HG03025 (cell line): ENCODE measurements around the gene PCDHGB7.
"Not testable (repeated sequence)": the region's sequence is repeated elsewhere in the genome, so short reads cannot be mapped to it uniquely, and the experiment has no call there.

Source experiments
- ATAC-seq: cut with Tn5 transposase; IDR thresholded peaks from one replicate; pipeline ENCODE4 v1.9.1; 2021; ENCODE audit warnings: mild to moderate bottlenecking, moderate library complexity; ENCODE audit not compliant: unreplicated experiment, low FRiP score

The PCDHGB7 gene

GRCh38 chr5:141394401-141395187 lies 22.9 kb upstream of the PCDHGB7 start:
- not testable (repeated sequence) for ATAC-seq

- not testable (repeated sequence) for ATAC-seq
Measured at GRCh38 chr5:141397756-141398551, 19.5 kb upstream of the PCDHGB7 start, which contains the start of gene PCDHGB5. Gene PCDHGB5 (plus strand): TSS chr5:141397947. CDS start chr5:141398128, 181 bp downstream.

GRCh38 chr5:141398608-141399007 lies 18.9 kb upstream of the PCDHGB7 start:
- no peak for ATAC-seq

GRCh38 chr5:141399555-141400258 lies 17.8 kb upstream of the PCDHGB7 start:
- no peak for ATAC-seq

GRCh38 chr5:141402553-141403243 lies 14.8 kb upstream of the PCDHGB7 start, which contains the start of gene PCDHGA9:
Gene PCDHGA9 (plus strand): TSS chr5:141402778. CDS start chr5:141402953, 175 bp downstream.
- no peak for ATAC-seq

- no peak for ATAC-seq
Measured at GRCh38 chr5:141403387-141403786, 14.1 kb upstream of the PCDHGB7 start.

GRCh38 chr5:141407790-141408505 lies 9.5 kb upstream of the PCDHGB7 start, which contains the start of gene PCDHGB6:
Gene PCDHGB6 (plus strand): TSS chr5:141408021. CDS start chr5:141408203, 182 bp downstream.
- ATAC-seq, result not testable (repeated sequence)

- no peak for ATAC-seq
Measured at GRCh38 chr5:141409598-141410306, 7.7 kb upstream of the PCDHGB7 start.

- no peak for ATAC-seq
Measured at GRCh38 chr5:141411575-141411974, 5.9 kb upstream of the PCDHGB7 start.

GRCh38 chr5:141412854-141413539 lies 4.5 kb upstream of the PCDHGB7 start, which contains the start of gene PCDHGA10:
Gene PCDHGA10 (plus strand): TSS chr5:141412987. CDS start chr5:141413176, 189 bp downstream.
- peak; percentile 50 for ATAC-seq

GRCh38 chr5:141413540-141414069 lies 3.9 kb upstream of the PCDHGB7 start:
- no peak for ATAC-seq

GRCh38 chr5:141414548-141415274 lies 2.8 kb upstream of the PCDHGB7 start:
- not testable (repeated sequence) for ATAC-seq

- ATAC-seq, result not testable (repeated sequence)
Measured at GRCh38 chr5:141415275-141415618, 2.2 kb upstream of the PCDHGB7 start.

GRCh38 chr5:141419074-141419880 lies 1.8 kb downstream of the PCDHGB7 start:
- ATAC-seq, result no peak

- no peak for ATAC-seq
Measured at GRCh38 chr5:141420855-141421488, 3.5 kb downstream of the PCDHGB7 start, which contains the start of gene PCDHGA11. Gene PCDHGA11 (plus strand): TSS chr5:141421051. CDS start chr5:141421228, 177 bp downstream.

GRCh38 chr5:141421489-141421855 lies 4.0 kb downstream of the PCDHGB7 start:
- ATAC-seq, result no peak
